ENCODE results near the gene RDH11. TPM values are rescaled to one million over a fixed set of nuclear protein-coding genes. Genes with fewer than 3 reads are reported as not detected.
"Not testable (repeated sequence)": the region's sequence is repeated elsewhere in the genome, so short reads cannot be mapped to it uniquely, and the experiment has no call there.

Gene RDH11
- total RNA-seq, 2 donors from 2014 or later = 134 to 2,107 TPM

GRCh38 chr14:67718265-67718664, 22.7 kb upstream of the RDH11 start:
- Histone ChIP-seq H3K27ac (no peak overlapping the region), H3K4me1 (replicated peaks) (no peaks in the 10 kb centered on the region), H3K9me3 (no peaks in the 10 kb centered on the region), H3K36me3 (no peaks in the 10 kb centered on the region), H3K4me3 (no peak overlapping the region), H3K27me3 (replicated peaks; ENCODE audit: insufficient read depth) (no peaks in the 10 kb centered on the region)
- intact Hi-C loops (cut with DNase I) = no loop called here
- DNase-seq (ENCODE audit: low spot score) = no peak
- 76% methylated on average over 2 of the region's 2 CpGs for WGBS
- no peak for TF ChIP-seq POLR2A (IDR thresholded peaks at IDR 0.05)
- TF ChIP-seq POLR2AphosphoS5 (IDR thresholded peaks at IDR 0.05) = no peak
- no peak for TF ChIP-seq CTCF (IDR thresholded peaks at IDR 0.05)

DNA sequence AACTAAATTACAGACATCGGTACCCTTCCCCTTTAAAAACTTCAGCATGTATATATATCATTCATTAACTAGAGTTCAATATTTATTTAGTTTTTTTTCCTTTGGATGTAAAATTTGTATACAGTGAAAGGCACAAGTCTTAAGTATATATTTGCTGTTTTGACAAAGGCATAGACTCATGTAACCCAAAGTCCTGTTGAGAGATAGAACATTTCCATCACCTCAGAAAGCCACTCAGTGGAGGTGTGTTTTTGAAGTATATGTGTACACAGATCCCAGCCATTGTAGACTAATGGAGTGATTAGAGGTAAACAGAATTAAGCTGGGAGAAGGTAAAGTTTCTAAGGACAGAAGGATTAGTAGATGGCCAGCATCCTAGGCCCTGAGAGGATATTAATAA, 21.5 kb upstream of the RDH11 start:
- no peak for DNase-seq (ENCODE audit: low spot score)
- Histone ChIP-seq H3K27me3 (replicated peaks; ENCODE audit: insufficient read depth) (no peaks in the 10 kb centered on the region), H3K36me3 (no peaks in the 10 kb centered on the region), H3K4me1 (replicated peaks) (no peaks in the 10 kb centered on the region), H3K4me3 (no peak overlapping the region), H3K27ac (no peak overlapping the region), H3K9me3 (no peaks in the 10 kb centered on the region)
- TF ChIP-seq CTCF (IDR thresholded peaks at IDR 0.05) (no peak), POLR2AphosphoS5 (IDR thresholded peaks at IDR 0.05) (no peak), POLR2A (IDR thresholded peaks at IDR 0.05) (no peak)
- intact Hi-C loops (cut with DNase I) = no loop called here
- WGBS = 63% methylated on average over 1 of the region's 1 CpG

GRCh38 chr14:67710209-67710608, 14.6 kb upstream of the RDH11 start:
- no peaks in the 10 kb centered on the region for H3K27me3 ChIP-seq (replicated peaks; ENCODE audit: insufficient read depth)
- H3K27ac ChIP-seq = no peak overlapping the region
- H3K4me3 ChIP-seq = no peak overlapping the region
- DNase-seq (ENCODE audit: low spot score) = no peak
- TF ChIP-seq POLR2A (IDR thresholded peaks at IDR 0.05) = no peak
- H3K36me3 ChIP-seq = no peaks in the 10 kb centered on the region
- intact Hi-C loops (cut with DNase I) = no loop called here
- H3K4me1 ChIP-seq (replicated peaks) = no peaks in the 10 kb centered on the region
- no peaks in the 10 kb centered on the region for H3K9me3 ChIP-seq
- 97% methylated on average over 2 of the region's 2 CpGs for WGBS

DNA sequence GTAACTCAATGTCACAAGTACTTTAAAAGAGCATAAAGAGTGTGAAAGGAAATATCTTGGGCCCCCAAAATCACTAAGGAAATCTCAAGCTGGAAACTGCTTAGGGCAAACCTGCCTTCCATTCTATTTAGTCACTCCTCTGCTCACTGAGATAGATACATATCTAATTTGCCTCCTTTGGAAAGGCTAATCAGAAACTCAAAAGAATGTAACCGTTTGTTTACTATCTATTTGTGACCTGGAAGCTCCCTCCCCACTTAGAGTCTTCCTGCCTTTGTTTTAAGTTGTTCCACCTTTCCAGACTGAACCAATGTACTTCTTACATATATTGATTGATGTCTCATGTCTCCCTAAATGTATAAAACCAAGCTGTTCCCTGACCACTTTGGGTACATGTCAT, 14.2 kb upstream of the RDH11 start:
- H3K27ac ChIP-seq; DNase-seq (ENCODE audit: low spot score); H3K27me3 ChIP-seq (replicated peaks; ENCODE audit: insufficient read depth); H3K4me3 ChIP-seq; H3K9me3 ChIP-seq; H3K4me1 ChIP-seq (replicated peaks); H3K36me3 ChIP-seq: not testable (repeated sequence)
- 75% methylated on average over 1 of the region's 1 CpG for WGBS
- intact Hi-C loops (cut with DNase I) = loop anchor here (10.0 kb wide), 1 partner anchor 125 kb away; no protein-coding TSS in a partner anchor

GRCh38 chr14:67709346-67709745, 13.8 kb upstream of the RDH11 start:
- H3K27me3 ChIP-seq (replicated peaks; ENCODE audit: insufficient read depth); H3K36me3 ChIP-seq; H3K27ac ChIP-seq; DNase-seq (ENCODE audit: low spot score); H3K9me3 ChIP-seq; H3K4me1 ChIP-seq (replicated peaks); H3K4me3 ChIP-seq: not testable (repeated sequence)
- intact Hi-C loops (cut with DNase I) = loop anchor here (10.0 kb wide), 1 partner anchor 125 kb away; no protein-coding TSS in a partner anchor

DNA sequence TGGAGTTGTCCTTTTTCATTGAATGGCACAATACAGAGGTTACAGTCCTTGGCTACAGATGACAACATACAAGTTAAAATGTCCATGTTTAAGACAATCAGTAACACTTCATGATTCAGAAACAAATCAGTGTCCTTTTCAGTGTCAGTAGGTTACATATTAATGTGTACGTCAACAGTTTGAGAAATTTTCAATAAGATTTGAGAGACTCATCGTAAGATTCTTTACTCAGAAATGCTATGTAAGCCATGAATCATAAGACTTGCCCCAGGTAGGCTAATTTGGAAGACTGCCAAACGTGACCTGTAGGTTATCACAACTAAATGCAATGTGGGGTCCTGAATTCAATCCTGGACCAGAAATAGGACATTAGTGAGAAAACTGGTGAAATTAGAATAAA, 9.6 kb upstream of the RDH11 start:
- H3K27ac ChIP-seq = no peak overlapping the region
- H3K4me3 ChIP-seq = no peak overlapping the region
- H3K36me3 ChIP-seq = no peaks in the 10 kb centered on the region
- no peak for DNase-seq (ENCODE audit: low spot score)
- no peaks in the 10 kb centered on the region for H3K4me1 ChIP-seq (replicated peaks)
- no peaks in the 10 kb centered on the region for H3K27me3 ChIP-seq (replicated peaks; ENCODE audit: insufficient read depth)
- no peak for TF ChIP-seq POLR2AphosphoS5 (IDR thresholded peaks at IDR 0.05)
- no peak for TF ChIP-seq CTCF (IDR thresholded peaks at IDR 0.05)
- TF ChIP-seq POLR2A (IDR thresholded peaks at IDR 0.05) = no peak
- H3K9me3 ChIP-seq = no peaks in the 10 kb centered on the region
- intact Hi-C loops (cut with DNase I) = loop anchor here (10.0 kb wide), 1 partner anchor 120 kb away; no protein-coding TSS in a partner anchor
- WGBS = 70% methylated on average over 3 of the region's 3 CpGs

Data from prostate gland (tissue), 2 donors.